LNCAP (cell line): ENCODE measurements around the gene WWOX.

ENCODE experiments used
- TF ChIP-seq, protein P1 (sequence below): fragments of 450-650 bp; IDR thresholded peaks from 2 replicates; pipeline ENCODE4 v1.5.1; 2017; ENCODE audit warnings: mild to moderate bottlenecking

WWOX gene

DNA sequence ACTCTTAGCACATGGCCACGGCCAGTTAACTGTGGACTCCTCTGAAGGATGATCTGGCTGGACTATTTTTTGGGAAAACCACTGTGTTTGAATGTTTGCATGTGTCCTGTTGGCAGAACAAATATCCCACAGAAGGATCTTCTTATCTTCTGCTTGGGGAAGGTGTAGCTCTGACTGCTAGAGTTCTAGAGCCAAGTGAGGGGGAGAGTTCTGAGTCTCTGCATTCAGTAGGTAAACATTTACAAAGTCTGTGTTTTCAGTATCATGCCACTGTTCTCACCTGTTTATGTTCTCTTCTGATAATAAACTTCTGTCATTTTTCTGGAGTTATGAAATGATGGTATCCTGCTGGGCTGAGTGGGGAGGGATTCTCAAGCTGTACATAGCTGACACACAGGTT, 241.1 kb downstream of the WWOX start:
- TF ChIP-seq, protein P1, sequence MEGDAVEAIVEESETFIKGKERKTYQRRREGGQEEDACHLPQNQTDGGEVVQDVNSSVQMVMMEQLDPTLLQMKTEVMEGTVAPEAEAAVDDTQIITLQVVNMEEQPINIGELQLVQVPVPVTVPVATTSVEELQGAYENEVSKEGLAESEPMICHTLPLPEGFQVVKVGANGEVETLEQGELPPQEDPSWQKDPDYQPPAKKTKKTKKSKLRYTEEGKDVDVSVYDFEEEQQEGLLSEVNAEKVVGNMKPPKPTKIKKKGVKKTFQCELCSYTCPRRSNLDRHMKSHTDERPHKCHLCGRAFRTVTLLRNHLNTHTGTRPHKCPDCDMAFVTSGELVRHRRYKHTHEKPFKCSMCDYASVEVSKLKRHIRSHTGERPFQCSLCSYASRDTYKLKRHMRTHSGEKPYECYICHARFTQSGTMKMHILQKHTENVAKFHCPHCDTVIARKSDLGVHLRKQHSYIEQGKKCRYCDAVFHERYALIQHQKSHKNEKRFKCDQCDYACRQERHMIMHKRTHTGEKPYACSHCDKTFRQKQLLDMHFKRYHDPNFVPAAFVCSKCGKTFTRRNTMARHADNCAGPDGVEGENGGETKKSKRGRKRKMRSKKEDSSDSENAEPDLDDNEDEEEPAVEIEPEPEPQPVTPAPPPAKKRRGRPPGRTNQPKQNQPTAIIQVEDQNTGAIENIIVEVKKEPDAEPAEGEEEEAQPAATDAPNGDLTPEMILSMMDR, result no peak

DNA sequence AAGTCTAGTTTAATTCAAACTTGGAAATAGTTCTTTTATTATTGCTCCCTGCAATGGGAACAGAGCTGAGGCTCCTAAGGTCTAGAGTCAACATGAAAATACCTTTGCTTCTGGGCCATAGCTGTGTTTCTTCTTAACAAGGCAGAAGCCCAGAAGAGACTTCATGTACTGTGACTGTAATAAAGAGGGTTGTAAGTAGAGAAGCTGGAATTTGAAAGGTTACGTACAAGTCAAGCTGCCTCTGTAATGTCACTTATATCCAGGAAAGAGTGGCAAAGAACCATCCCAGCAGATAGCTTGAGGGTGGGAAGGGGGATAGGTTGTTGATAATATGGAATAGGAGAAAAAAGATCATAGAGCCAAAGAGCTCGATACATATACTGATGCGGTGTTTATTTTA, 248.6 kb downstream of the WWOX start:
- TF ChIP-seq, protein P1, result no peak

DNA sequence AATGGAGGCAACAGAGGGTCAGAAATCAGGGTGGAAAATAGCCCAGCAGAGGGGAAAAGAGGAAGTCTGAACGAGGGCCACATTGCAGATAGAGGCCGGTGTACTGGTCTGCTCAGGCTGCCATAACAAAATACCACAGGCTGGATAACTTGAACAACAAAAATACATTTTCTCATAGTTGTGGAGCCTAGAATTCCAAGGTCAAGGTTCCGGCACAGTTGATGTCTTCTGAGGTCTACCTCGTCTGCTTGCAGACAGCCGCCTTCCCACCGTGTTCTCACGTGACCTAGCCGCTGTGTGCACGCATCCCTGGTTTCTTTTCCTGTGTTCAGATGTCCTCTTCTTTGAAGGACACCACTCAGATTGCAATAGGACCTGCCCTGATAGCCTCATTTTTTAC, 249.4 kb downstream of the WWOX start:
- TF ChIP-seq, protein P1, result no peak

DNA sequence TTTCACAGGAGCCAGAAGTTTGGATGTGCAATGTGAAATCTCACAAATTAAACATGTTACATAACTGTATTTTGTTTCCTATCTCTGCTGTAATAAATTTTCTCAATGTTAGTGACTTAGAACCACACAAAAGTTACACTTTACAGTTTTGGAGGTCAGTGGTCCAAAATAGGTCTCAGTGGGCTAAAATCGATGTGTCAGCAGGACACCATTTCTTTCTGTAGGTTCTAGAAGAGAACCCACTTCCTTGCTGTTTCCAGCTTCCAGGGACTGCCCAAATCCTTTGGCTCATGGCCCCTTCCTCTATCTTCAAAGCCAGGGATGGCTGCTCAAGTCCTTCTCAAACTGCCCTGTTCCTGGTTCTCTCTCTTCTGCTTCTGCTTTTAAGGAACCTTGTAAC, 252.7 kb downstream of the WWOX start:
- TF ChIP-seq, protein P1, result no peak

DNA sequence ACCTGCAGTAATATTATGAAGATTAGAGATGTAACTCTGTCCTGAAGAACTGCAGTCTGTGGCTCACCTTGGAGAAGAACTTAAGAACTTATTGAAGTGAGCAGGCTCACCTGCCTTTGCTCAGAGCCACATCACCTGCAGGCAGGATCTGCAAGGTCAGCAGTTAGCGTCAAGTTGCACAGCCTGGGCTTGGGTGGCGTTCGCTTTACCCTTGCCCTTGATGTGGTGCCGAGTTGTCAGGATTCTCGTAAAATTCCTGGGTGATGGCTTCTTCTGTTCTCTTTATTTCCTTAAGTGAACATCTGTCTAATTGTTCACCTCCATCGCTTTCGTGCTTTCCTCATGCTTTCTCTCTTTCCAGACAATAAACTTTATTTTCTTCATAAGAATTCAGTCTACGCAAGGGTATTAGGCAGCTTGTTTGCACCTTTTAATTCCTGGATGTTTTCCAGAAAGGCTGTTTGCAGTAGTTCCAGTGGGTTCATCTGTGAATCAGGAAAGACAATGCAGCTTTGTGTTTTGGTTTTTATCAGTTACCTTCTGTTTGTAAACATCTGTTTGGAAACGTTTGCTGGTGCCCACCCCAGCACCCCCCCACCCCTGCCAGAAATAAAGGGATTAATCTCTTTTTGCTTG, 254.3 kb downstream of the WWOX start:
- TF ChIP-seq, protein P1, result no peak

DNA sequence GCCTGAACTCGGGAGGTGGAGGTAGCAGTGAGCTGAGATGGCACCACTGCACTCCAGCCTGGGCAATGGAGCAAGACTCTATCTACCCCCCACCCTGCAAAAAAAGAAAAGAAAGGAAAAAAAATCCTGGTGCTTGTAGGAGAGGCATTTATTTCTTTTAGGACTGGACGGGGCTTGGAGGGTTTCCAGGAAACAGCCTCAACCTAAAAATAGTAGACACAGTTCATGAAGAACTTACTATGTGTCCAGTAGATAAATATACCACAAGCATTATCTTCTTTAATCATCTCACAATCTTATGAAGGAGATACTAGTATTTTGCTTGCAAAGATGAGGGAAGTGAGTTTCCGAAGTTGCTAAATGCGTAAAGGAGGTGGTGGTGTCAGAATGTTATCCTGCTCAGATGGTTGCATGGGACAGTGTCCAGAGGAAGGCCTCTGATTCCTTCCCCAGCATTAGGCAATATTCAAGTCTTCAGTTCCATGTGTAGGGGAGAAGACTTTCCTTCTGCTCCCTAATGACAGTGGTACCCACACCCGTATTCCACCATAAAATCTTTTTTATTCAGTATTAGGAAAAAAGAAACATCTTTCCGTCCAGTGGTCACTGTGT, 263.2 kb downstream of the WWOX start:
- TF ChIP-seq, protein P1, result no peak

DNA sequence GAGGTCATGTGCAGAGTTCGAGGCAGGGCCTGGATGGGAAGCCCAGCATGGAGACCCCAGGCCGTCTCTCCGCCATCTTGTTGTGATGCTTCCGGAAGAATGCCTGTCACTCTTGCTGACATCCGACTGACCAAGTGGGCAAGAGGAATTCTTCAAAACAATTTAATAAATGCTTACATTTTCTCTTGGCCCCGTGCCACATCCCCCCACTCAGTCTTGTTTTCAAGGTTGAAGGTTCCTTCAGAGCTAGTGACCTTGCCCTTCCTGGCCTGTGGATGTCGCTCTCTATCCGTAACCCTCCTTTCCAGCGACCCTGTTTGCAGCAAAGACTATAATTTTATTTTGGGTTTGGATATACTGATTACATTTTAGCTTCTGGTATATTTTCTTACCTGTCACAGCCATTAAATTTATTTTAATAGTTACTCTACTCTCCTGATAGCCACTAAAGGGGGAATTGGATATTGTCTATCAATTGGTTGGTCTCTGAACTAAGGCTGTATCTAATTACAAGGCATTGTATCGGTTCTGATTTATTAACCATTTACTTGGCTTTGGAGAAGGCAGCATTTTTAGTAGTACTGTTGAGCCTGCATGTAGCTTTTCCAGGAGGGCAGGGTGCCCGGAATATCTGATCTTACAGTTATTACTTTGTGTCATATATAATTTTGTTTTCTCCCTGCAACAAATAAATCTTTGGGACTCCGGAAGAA, 264.5 kb downstream of the WWOX start:
- TF ChIP-seq, protein P1, result no peak
